Breast epithelium (tissue), 4 donors: ENCODE data around the gene GPAM. TPM values are rescaled to one million over a fixed set of nuclear protein-coding genes. Genes with fewer than 3 reads are reported as not detected.

ENCODE experiments used
- DNase-seq, 2 donors: peaks; one replicate each; pipeline ENCODE4 v3.0.0-alpha.2; 2019; ENCODE audit warnings: low spot score in 2 of 2
- H3K27ac ChIP-seq, 2 donors: fragments of 200-600 bp; sonication (generic) in 1 of 2; one replicate each; pipeline ENCODE4 v1.5.1; 2016 to 2019; ENCODE audit warnings: mild to moderate bottlenecking in 1 of 2
- H3K27me3 ChIP-seq, 2 donors: fragments of 200-600 bp; sonication (generic) in 1 of 2; one replicate each; pipeline versions ENCODE4 v1.5.1 to v1.6.0; 2017 to 2019; ENCODE audit warnings: control low read depth in 1 of 2, mild to moderate bottlenecking in 1 of 2
- H3K36me3 ChIP-seq: fragments of 200-600 bp; one replicate; pipeline ENCODE4 v1.5.1; 2019
- H3K4me1 ChIP-seq, 2 donors: fragments of 200-600 bp; sonication (generic); one replicate each; pipeline ENCODE4 v1.5.1; 2016 to 2019; ENCODE audit warnings: control low read depth in 1 of 2
- H3K4me3 ChIP-seq, 3 donors: fragments of 200-600 bp; sonication (generic); 1 replicate in 2 of 3; 2 replicates in 1 of 3; pipeline ENCODE4 v1.5.1; 2016 to 2019; ENCODE audit warnings: mild to moderate bottlenecking in 3 of 3, moderate library complexity in 2 of 3
- H3K9me3 ChIP-seq, 2 donors: fragments of 200-600 bp; sonication (generic) in 1 of 2; one replicate each; pipeline ENCODE4 v1.5.1; 2016 to 2019; ENCODE audit warnings: control low read depth in 1 of 2
- CTCF ChIP-seq, 3 donors: fragments of 450-650 bp; IDR thresholded peaks; one replicate each; pipeline ENCODE4 v1.5.1; 2016 to 2017; ENCODE audit warnings: antibody characterized with exemption in 3 of 3, mild to moderate bottlenecking in 3 of 3, moderate library complexity in 3 of 3
- POLR2A ChIP-seq: fragments of 450-650 bp; IDR thresholded peaks from one replicate; pipeline ENCODE4 v1.6.1; 2016; ENCODE audit warnings: antibody characterized with exemption, mild to moderate bottlenecking, moderate library complexity
- POLR2AphosphoS5 ChIP-seq, 3 donors: sonication (generic); formaldehyde crosslinking; IDR thresholded peaks; one replicate each; pipeline ENCODE4 v1.6.1; 2017; ENCODE audit warnings: antibody characterized with exemption in 3 of 3
- intact Hi-C: fragments of 100-400 bp; cut with DNase I; formaldehyde crosslinking; loops from one replicate; pipeline ENCODE4 v1.15.1; 2023; ENCODE audit warnings: low total_unique reads
- total RNA-seq, 3 donors: library from RNA; depleted of rRNA; stranded (reverse); fragments of >200 nt; gene quantifications; one replicate each; pipeline ENCODE4 v1.1.0, GENCODE V29; 2016

Gene GPAM
- total RNA-seq, 3 donors from 2014 or later, result 13.4 to 462 (median 26.3) TPM

- no peak overlapping the region for H3K27ac ChIP-seq
- no peaks in the 10 kb centered on the region for H3K4me1 ChIP-seq
- no peak for DNase-seq
- H3K9me3 ChIP-seq, result no peaks in the 10 kb centered on the region
- H3K36me3 ChIP-seq, result no peaks in the 10 kb centered on the region
- intact Hi-C loops, result no loop called here
- TF ChIP-seq CTCF (IDR thresholded peaks at IDR 0.05) (no peak), POLR2AphosphoS5 (IDR thresholded peaks at IDR 0.05) (no peak), POLR2A (no peak)
- no peak overlapping the region for H3K4me3 ChIP-seq
- H3K27me3 ChIP-seq, result no peaks in the 10 kb centered on the region
Measured at GRCh38 chr10:112209684-112210131, 26.1 kb upstream of the GPAM start.

GRCh38 chr10:112208997-112209396, 25.4 kb upstream of the GPAM start:
- no peak overlapping the region for H3K27ac ChIP-seq
- TF ChIP-seq POLR2AphosphoS5 (IDR thresholded peaks at IDR 0.05) (no peak), CTCF (IDR thresholded peaks at IDR 0.05) (no peak), POLR2A (no peak)
- intact Hi-C loops, result no loop called here

GRCh38 chr10:112208292-112208691, 24.7 kb upstream of the GPAM start:
- TF ChIP-seq CTCF (IDR thresholded peaks at IDR 0.05) (no peak), POLR2A (no peak), POLR2AphosphoS5 (IDR thresholded peaks at IDR 0.05) (no peak)
- H3K27me3 ChIP-seq, result no peaks in the 10 kb centered on the region
- H3K4me1 ChIP-seq, result no peaks in the 10 kb centered on the region
- H3K27ac ChIP-seq, result no peak overlapping the region
- intact Hi-C loops, result no loop called here
- H3K36me3 ChIP-seq, result no peaks in the 10 kb centered on the region
- DNase-seq, result no peak
- H3K4me3 ChIP-seq, result no peak overlapping the region
- no peaks in the 10 kb centered on the region for H3K9me3 ChIP-seq

More at GRCh38 chr10:112208997-112209396, 25.4 kb upstream of the GPAM start:
- no peak for DNase-seq
- no peaks in the 10 kb centered on the region for H3K27me3 ChIP-seq
- H3K9me3 ChIP-seq, result no peaks in the 10 kb centered on the region
- no peaks in the 10 kb centered on the region for H3K36me3 ChIP-seq
- no peak overlapping the region for H3K4me3 ChIP-seq
- H3K4me1 ChIP-seq, result no peaks in the 10 kb centered on the region

- TF ChIP-seq POLR2A, result no peak
- TF ChIP-seq CTCF (IDR thresholded peaks at IDR 0.05), result no peak
- TF ChIP-seq POLR2AphosphoS5 (IDR thresholded peaks at IDR 0.05), result no peak
- Histone ChIP-seq H3K36me3 (no peaks in the 10 kb centered on the region), H3K27me3 (no peaks in the 10 kb centered on the region), H3K4me1 (no peaks in the 10 kb centered on the region), H3K9me3 (no peaks in the 10 kb centered on the region), H3K4me3 (no peak overlapping the region), H3K27ac (no peak overlapping the region)
- DNase-seq, result no peak
- intact Hi-C loops, result no loop called here
Measured at GRCh38 chr10:112203328-112204076, 19.9 kb upstream of the GPAM start.

- intact Hi-C loops, result no loop called here
- no peaks in the 10 kb centered on the region for H3K36me3 ChIP-seq
- DNase-seq, result no peak
- H3K27me3 ChIP-seq, result no peaks in the 10 kb centered on the region
- no peak for TF ChIP-seq POLR2AphosphoS5 (IDR thresholded peaks at IDR 0.05)
- no peak for TF ChIP-seq CTCF (IDR thresholded peaks at IDR 0.05)
- TF ChIP-seq POLR2A, result no peak
- no peaks in the 10 kb centered on the region for H3K9me3 ChIP-seq
- H3K27ac ChIP-seq, result no peak overlapping the region
- H3K4me1 ChIP-seq, result no peaks in the 10 kb centered on the region
- H3K4me3 ChIP-seq, result no peak overlapping the region
Measured at GRCh38 chr10:112202561-112203241, 19.1 kb upstream of the GPAM start.
